H1 (cell line): ENCODE measurements around the gene OTUD6A. TPM values are rescaled to one million over a fixed set of nuclear protein-coding genes. Genes with fewer than 3 reads are reported as not detected.

Experiments used
- CHD7 ChIP-seq: fragments of 300-600 bp; sonication (generic); IDR thresholded peaks from 2 replicates; pipeline ENCODE4 v1.7.1; 2012; ENCODE audit warnings: low read length, moderate library complexity, mild to moderate bottlenecking, inconsistent platforms; ENCODE audit not compliant: insufficient replicate concordance
- CTBP2 ChIP-seq: IDR thresholded peaks from 2 replicates; pipeline ENCODE4 v1.7.0; 2011; ENCODE audit warnings: borderline replicate concordance, mild to moderate bottlenecking, moderate library complexity, mixed read lengths, low read length; ENCODE audit not compliant: insufficient read depth, insufficient read length
- RAD21 ChIP-seq, 2 experiments: IDR thresholded peaks in 1 of 2; conservative IDR thresholded peaks in 1 of 2; 2 replicates each; pipeline ENCODE4 v1.6.1; 2011; ENCODE audit warnings: low read depth in 2 of 2, low read length in 2 of 2, improper control_type of control experiment in 1 of 2, inconsistent platforms in 1 of 2, mild to moderate bottlenecking in 1 of 2, moderate library complexity in 1 of 2
- RFX5 ChIP-seq: IDR thresholded peaks from 2 replicates; pipeline ENCODE4 v1.6.1; 2011; ENCODE audit warnings: low read depth, low read length, improper control_type of control experiment, borderline replicate concordance
- SP1 ChIP-seq: IDR thresholded peaks from 2 replicates; pipeline ENCODE4 v1.6.1; 2011; ENCODE audit warnings: low read depth, low read length
- polyA plus RNA-seq, 7 experiments: library from polyadenylated mRNA; depleted of rRNA in 3 of 7; stranded (reverse) in 5 of 7; unstranded in 2 of 7; fragments of >200 nt in 5 of 7; fragments of 200-250 nt in 2 of 7; gene quantifications; 1 replicate in 5 of 7; 2 replicates in 1 of 7; 4 replicates in 1 of 7; pipeline versions ENCODE4 v1.2.1 to v1.2.3, GENCODE V29; 2011 to 2013; ENCODE audit warnings: missing spikeins in 2 of 7, mixed read lengths in 2 of 7
- total RNA-seq: library from RNA; stranded (reverse); fragmentation: NEBNext Ultra II Directional; extraction: Animal tissue kit (Norgen Biotek cat#: 25700); gene quantifications from 2 replicates; pipeline ENCODE4 v1.2.1, GENCODE V29; 2021

Gene OTUD6A
- total and polyA plus RNA-seq, 2 of the 8 experiments (the other 6 are each of a cell fraction or from before 2014, with no cell fraction given): 0.09 to 0.17 TPM

- no peak for TF ChIP-seq CHD7
- no peak for TF ChIP-seq RAD21 (IDR thresholded peaks at IDR 0.05 in 1 of 2, conservative IDR thresholded peaks at IDR 0.05 in 1 of 2; ENCODE audit: low read depth in 2 of 2, low read length in 2 of 2)
- TF ChIP-seq SP1: no peak
- TF ChIP-seq CTBP2: no peak
- TF ChIP-seq RFX5: no peak
- TF ChIP-seq, all 59 proteins: peak for 0
These were observed 45.7 kb upstream of the OTUD6A start (continued) for GRCh38 chrX:70016513-70016912.
